Fibroblast of skin of back (primary cell): Measurements from ENCODE around the gene HPD.

Experiments
- DNase-seq: peaks from one replicate; pipeline ENCODE4 v3.0.0-alpha.2; 2013

The HPD gene

DNA sequence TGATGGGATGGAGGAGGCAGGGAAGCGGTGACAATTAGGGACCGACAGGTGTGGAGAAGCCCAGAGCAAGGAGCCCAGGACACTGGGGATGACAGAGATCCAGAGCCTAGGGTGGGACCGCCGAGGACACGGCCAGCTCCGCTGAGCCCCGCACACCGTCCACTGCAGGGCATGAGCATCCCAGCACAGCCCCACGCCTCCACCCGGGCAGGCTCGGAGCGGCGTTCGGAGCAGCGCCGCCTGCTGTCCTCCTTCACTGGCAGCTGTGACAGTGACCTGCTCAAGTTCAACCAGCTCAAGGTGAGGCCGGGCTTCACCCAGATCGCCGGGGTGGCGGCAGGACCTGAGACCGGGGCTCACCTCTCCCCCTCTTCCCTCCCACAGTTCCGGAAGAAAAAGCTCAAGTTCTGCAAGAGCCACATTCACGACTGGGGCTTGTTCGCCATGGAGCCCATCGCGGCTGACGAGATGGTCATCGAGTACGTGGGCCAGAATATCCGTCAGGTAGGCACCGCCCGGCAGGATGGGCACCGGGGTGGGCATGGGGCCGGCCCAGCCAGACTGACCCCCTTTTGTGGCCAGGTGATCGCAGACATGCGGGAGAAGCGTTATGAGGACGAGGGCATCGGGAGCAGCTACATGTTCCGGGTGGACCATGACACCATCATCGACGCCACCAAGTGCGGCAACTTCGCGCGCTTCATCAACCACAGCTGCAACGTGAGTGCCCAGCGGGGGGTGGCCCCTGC is 31.1 kb downstream of the HPD start:
- no peak for DNase-seq

DNA sequence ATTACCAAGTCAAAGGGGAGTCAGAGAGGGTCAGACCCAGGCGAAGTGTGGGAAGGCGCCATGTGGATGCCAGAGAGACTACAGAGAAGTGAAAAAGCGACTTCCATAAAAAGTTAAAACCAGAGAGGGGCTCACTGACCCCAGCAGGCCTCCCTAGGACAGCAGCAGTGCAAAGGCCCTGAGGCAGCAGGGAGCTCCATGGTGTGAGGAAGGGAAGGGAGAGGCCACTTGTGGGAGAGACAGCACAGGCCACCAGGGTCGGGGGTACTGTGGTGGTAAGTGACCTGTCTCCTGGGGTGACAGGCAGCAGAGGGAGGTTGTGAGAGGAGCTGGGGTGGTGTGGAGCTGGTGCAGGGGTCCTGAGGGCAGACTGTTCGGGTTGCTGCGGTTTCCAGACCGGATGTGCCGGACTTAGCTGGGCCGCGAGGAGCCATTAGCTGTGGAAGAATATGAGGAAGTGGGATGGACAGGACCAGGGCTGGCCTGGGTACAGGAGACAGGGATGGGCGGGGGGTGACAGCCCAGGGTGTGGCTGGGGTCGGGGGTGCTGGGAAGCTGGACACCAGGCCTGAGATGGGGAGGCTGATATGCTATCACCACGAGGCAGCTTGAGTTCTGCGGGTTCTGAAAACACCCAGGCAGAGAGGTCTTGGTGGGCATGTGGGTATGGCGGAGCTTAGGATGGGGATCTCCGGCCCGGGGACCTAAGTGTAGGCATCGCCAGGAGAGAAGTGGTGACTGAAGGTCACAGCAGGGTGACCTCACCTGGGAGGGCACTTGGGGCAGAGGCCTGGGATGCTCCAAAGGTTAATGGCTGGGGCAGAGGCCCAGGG is 32.1 kb downstream of the HPD start:
- no peak for DNase-seq

DNA sequence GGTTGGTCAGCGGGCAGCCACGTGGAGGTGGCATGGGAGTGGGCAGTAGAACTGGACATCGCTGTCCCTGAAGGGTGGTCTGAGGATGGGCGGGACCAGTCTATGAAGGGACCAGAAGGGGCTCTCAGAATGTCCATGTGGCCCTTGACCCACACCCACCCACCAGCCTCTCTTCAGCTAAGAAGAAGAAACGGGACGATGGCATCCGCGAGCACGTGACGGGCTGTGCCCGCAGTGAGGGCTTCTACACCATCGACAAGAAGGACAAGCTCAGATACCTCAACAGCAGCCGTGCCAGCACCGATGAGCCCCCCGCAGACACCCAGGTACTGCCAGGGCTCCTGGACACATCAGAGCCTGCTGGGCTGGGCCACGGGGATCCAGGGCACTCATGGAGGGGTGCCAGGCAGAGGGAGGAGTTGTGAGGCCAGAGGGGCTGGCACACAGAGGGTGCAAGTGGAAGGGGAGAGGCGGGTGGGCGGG is 33.6 kb downstream of the HPD start:
- no peak for DNase-seq

DNA sequence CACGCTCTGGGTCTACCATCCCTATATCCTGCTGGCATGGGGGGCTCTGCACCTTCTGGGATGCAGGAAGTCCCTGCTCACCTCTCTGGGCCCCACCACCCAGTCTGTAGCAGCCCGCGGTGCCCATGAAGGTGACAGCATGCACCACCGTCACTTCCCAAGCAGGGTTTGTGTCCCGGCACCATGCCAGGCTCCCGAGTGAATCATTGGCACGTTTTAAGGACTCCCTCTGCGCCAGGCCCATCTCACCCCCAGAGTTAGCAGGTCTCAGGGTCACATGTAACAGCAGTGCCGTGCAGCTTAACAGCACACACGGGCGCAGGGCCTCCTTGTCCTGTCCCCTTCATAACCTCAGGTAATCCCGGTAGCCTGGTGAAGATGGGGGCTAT is 34.9 kb downstream of the HPD start:
- DNase-seq, result no peak

DNA sequence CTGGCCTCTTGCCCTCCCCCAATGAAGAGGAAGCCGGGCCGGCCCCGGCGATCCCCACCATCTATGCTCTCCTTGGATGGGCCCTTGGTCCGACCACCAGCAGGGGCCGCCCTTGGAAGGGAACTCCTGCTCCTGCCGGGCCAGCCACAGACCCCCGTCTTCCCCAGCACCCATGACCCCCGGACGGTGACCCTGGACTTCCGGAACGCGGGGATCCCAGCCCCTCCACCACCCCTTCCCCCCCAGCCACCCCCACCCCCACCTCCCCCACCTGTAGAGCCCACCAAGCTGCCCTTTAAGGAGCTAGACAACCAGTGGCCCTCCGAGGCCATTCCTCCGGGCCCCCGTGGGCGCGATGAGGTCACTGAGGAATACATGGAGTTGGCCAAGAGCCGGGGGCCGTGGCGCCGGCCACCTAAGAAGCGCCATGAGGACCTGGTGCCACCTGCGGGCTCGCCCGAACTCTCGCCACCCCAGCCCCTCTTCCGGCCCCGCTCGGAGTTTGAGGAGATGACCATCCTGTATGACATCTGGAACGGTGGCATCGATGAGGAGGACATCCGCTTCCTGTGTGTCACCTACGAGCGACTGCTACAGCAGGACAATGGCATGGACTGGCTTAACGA is 35.4 kb downstream of the HPD start:
- DNase-seq, result no peak

DNA sequence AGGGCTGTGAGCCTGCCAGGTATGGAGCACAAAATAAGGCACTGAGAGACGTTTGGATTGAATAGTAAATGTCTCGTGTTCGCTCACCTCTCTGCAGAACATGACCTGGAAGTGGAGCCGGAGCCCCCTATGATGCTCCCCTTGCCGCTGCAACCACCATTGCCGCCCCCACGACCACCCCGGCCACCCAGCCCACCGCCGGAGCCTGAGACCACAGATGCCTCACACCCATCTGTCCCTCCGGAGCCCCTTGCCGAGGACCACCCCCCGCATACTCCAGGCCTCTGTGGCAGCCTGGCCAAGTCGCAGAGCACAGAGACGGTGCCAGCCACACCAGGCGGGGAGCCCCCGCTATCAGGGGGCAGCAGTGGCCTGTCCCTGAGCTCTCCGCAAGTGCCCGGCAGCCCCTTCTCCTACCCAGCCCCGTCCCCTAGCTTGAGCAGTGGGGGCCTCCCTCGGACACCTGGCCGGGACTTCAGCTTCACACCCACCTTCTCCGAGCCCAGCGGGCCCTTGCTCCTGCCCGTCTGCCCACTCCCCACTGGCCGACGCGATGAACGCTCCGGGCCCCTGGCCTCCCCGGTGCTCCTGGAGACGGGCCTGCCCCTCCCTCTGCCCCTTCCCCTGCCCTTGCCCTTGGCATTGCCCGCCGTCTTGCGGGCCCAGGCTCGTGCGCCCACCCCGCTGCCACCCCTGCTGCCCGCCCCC is 36.1 kb downstream of the HPD start:
- DNase-seq, result no peak

DNA sequence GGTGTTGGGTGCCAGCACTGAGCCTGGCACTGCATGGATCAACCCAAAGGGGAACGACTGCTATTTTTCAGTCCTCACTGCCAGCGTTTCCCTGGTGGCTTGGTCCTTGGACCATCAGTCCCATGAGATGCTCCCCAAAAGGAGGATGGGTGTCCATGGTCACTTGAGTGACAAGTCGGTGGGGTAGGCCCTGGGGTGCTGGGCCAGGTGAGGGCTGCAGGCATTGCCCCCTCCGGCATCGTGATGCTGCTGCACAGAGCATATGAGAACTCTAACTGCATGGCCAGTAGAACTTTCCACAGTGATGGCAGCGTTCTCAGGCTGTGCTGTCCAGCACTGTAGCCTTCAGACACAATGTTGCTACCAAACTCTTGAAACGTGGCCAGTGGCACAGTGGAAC is 38.6 kb downstream of the HPD start:
- DNase-seq, result no peak

DNA sequence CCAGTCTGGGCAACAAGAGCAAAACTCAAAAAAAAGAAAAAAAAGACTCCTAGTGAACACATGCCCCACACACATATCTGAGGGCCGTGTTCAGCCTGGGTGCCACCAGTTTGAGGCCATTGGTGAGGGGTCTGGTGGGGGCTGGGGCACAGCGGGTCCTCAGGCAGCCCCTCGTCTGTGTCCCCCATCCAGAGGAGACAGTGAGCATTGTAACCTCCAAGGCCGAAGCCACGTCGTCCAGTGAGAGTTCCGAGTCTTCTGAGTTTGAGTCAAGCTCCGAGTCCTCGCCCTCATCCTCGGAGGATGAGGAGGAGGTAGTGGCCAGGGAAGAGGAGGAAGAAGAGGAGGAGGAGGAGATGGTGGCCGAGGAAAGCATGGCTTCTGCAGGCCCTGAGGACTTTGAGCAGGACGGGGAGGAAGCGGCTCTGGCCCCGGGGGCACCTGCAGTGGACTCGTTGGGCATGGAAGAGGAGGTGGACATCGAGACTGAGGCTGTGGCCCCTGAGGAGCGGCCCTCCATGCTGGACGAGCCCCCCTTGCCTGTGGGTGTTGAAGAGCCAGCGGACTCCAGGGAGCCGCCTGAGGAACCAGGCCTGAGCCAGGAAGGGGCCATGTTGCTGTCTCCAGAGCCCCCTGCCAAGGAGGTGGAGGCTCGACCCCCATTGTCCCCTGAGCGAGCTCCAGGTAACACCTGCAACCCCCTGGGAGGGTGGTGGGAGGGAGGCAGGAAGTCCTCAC is 39.3 kb downstream of the HPD start:
- DNase-seq, result no peak

DNA sequence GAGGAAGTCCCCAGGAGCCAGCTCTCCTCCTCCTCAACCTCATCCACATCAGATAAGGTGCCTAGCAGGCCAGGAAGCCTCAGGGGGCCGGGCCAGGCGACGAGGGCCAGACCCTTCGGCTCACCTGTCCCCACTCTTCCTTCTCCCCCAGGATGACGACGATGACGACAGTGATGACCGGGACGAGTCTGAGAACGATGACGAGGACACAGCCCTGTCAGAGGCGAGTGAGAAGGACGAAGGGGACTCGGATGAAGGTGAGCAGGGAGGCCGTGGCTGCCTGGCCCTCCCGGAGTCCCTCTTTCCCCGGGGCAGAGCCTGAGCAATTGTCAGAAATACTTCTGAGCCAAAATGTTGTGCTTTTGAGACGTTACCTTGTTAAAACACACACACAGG is 41.0 kb downstream of the HPD start:
- DNase-seq, result no peak

DNA sequence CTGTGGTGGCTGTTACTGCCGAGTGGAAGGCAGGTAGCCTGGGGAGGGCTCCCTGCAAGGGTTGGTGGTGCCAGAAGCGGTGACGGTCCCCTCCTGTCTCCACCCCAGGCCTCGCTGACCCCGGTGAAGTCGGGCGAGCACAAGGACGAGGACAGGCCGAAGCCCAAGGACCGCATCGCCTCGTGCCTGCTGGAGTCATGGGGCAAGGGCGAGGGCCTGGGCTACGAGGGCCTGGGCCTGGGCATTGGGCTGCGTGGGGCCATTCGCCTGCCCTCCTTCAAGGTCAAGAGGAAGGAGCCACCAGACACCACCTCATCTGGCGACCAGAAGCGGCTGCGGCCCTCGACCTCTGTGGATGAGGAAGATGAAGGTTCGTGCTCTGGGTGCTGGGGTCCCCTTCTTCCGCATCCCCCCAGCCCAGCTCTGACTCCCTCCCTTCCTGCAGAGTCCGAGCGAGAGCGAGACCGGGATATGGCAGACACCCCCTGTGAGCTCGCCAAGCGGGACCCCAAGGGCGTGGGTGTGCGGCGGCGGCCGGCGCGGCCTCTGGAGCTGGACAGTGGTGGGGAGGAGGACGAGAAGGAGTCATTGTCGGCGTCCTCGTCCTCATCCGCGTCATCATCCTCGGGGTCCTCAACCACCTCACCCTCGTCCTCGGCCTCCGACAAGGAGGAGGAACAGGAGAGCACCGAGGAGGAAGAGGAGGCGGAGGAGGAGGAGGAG is 41.6 kb downstream of the HPD start:
- no peak for DNase-seq

DNA sequence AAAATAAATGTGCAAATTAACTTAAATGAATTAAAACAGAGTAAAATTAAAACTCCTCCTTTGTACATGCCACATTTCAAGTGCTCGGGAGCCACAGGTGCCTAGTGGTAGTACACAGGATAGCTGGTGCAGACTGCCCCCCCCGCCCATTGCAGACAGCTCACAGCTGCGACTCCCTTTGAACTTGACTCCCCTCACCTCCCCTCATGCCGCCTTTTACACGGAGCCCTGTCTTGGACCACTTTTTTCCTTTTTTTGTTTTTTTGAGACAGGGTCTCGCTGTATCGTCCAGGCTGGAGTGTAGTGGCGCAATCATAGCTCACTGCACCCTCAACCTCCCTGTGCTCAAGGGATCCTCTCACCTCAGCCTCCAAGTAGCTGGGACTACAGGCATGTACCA is 43.4 kb downstream of the HPD start:
- DNase-seq, result no peak

DNA sequence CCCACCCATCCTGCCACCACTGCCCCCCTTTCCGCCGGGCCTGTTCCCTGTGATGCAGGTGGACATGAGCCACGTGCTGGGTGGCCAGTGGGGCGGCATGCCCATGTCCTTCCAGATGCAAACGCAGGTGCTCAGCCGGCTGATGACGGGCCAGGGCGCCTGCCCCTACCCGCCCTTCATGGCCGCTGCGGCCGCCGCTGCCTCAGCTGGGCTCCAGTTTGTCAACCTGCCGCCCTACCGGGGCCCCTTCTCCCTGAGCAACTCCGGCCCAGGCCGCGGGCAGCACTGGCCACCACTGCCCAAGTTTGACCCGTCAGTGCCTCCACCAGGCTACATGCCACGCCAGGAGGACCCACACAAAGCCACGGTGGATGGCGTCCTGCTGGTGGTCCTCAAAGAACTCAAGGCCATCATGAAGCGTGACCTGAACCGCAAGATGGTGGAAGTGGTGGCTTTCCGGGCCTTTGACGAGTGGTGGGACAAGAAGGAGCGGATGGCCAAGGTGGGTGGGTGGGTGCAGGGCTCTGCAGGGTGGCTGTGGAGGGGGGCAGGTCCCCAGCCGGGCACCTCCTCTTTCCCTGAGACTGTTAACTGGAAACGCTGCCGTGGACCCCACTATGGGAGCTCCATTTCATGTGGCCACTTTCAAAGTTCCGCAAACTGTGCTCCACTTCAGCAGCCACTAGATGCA is 44.1 kb downstream of the HPD start:
- DNase-seq, result no peak

DNA sequence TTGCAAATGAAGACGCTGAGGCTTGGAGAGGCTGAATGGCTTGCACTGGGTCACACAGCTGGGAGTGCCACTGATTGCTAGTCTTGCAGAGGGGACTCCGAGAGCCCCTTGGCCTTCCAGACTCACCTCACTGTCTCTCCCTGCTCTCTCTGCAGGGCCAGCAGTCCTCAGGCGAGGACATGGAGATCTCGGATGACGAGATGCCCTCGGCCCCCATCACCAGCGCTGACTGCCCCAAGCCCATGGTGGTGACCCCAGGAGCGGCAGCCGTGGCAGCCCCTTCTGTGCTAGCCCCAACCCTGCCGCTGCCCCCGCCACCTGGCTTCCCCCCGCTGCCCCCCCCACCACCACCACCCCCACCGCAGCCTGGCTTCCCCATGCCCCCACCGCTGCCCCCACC is 44.7 kb downstream of the HPD start:
- DNase-seq, result no peak

DNA sequence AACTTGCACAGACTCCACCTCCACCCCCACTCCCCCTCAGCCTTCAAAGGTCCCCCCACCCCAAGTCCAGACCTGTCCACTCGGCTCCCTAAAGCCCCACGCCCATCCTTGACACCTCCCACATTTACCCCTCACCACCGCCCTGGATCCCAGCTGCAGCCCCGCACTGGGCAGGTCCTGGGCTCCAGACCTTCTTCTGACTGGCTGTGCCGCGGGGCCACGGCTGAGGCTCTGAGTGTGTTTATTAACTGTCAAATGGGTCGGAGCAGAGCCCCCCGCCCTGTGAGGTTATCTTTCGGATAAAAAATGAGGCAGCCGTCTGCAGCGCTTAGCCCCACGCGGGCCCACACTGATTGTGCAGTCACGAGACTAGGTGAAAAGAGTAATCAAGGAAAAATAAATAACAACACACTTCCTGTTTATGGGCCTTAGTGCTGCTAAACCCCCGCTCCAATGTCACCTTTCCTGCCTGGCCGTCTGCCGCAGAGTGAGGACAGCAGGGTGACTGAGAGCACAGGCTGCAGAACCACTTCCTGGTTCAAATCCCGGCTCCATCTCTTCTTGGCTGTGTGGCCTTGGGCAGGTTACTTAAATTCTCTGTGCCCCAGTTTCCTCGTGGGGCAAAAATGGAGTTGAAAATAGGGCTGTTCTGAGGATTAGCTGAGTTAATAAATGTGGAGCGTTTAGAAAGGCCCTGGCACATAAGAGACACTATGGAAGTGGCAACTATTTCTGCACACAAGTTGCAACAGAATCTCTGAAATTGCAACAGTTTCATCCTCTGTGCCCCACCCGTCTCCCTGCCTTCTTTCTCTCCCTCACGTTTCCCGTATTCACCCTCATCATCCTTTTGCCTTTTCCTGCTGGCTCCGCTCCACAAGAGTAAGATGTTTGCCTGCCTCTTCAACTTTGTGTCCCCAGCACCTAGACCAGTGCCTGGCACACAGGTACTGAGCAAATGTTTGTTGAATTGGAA is 45.5 kb downstream of the HPD start:
- DNase-seq, result no peak

DNA sequence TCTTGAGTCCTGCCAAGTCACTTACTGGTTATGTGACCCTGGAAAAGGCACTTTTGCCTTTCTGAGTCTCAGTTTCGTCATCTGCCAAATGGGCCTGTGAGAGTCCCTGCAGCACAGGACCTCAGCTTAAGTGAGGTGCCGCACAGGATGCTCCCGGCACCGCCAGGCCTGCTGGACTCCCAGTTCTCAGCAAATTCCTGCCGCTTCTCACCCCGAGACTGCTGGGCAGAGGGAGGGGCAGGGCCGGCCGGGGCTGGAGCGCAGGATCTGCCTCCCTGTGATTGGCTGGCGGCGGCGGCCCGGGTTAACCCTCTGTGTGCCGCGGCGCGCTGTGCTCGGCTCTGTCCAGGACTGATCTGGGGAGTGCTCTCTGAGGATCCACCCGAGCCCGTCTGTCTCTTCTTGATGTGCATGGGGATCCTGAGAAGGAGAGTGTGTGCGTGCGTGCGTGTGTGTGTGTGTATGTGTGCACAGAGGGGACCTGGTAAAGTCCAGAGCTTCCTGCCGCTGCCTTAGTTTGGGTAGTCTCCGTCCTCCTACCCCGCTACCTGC is 46.3 kb downstream of the HPD start:
- DNase-seq, result peak; percentile 63

DNA sequence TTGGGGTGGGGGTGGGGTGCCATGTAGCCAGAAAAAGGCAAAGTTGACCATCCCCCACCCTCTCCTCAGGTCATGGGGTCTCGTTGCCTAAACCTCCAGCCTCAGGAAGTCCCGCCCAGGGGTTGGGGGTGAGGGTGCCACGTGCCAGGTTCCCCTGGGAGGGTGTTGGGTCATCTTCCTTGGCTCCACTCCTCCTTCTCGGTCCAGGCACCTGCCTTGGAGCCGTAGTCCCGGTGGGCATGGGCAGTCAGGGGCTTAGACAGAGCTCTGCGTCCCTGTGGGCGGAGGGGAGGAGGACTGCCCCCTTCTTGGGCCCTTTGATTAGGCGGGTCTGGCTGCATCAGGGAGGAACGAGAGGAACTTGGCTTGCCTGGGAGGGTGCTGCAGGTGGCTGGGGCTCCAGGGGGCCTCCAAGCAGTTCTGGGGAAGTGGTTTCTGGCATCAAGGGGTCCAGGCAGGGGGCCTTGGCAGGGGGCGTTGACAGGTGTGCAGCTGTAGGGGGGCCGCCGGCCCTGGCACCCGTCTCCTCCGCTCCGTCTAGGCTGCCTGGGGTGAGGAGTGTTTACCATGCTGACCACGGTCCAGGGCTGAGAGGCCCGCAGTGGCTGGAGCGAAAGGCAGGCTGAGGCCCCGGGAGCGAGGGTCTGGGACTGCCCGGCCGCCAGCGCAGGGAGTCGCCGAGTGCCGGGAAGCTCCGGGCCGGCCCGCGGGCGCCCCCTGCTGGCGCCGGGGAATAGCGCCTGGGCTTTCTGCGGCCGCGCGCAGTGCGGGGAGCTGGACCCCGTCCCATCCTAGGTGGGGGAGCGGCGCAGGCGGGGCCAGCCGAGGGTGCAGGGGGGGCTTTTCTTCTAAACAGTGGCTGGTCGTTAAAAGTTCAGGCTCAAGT is 47.0 kb downstream of the HPD start:
- DNase-seq, result peak; percentile 56

DNA sequence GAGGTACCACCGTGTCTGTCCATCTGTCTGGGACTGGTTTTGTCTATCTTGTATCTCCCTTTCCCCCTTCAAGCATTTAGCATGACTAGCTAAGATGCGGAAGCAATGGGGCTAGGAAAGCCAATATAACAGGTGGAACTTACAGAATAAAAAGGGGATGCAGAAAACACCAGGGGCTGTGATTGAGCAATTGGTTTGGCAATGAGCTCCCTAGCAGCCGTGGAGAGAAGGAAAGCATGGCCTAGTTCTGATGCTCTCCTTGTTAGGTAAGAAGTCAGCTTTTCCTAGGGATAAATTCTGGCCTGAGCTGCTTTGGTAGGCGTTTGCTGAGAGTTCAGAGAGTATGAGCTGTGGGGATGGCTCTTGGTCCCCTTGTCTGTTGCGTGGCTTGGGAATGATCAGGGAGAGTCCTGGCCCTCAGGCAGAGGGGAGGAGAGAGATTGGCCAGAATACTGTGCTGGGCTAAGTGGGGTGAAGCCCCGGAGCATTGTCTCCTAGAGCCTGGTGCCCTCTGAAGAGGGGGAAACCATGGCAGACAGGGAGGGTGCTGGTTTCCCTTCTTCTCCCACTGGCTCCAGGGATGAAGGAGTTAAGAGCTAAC is 47.7 kb downstream of the HPD start:
- DNase-seq, result no peak
